ENCODE measurements around the gene MCC.

DNA sequence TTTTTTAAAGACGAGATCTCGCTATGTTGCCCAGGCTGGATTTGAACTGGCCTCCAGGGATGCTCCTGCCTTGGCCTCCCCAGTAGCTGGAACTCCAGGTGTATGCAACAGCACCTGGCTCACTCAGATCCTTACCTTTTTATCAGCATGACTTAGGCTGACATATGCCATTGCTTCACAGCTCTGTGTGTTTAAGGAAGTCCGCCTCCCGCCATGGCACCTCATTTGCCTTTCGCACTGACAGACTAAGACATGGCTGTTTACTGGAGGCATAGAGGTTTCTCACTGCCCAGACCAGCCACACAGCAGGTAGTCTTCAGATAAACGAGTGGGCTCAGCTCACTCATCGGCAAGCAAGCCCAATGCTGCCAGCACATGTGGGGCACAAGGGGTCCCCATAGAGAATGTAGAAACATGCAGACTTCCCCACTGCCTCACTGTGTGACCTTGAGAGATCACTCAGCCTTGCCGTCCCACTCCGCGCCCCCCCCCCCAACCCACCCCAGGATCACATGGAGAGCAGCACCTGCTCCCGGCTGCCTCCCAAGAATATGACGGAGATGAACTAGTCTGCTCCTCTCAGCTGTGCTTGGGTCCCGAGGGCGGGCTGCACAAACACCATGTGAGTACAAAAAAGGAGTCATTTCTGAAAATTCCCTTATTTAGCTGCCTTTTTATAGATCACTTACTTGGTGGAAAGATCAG, 448.9 kb downstream of the MCC start:
- TF ChIP-seq POLR2AphosphoS5 (IDR thresholded peaks at IDR 0.05; ENCODE audit: low read depth, low read length): no peak
- TF ChIP-seq, protein P1, sequence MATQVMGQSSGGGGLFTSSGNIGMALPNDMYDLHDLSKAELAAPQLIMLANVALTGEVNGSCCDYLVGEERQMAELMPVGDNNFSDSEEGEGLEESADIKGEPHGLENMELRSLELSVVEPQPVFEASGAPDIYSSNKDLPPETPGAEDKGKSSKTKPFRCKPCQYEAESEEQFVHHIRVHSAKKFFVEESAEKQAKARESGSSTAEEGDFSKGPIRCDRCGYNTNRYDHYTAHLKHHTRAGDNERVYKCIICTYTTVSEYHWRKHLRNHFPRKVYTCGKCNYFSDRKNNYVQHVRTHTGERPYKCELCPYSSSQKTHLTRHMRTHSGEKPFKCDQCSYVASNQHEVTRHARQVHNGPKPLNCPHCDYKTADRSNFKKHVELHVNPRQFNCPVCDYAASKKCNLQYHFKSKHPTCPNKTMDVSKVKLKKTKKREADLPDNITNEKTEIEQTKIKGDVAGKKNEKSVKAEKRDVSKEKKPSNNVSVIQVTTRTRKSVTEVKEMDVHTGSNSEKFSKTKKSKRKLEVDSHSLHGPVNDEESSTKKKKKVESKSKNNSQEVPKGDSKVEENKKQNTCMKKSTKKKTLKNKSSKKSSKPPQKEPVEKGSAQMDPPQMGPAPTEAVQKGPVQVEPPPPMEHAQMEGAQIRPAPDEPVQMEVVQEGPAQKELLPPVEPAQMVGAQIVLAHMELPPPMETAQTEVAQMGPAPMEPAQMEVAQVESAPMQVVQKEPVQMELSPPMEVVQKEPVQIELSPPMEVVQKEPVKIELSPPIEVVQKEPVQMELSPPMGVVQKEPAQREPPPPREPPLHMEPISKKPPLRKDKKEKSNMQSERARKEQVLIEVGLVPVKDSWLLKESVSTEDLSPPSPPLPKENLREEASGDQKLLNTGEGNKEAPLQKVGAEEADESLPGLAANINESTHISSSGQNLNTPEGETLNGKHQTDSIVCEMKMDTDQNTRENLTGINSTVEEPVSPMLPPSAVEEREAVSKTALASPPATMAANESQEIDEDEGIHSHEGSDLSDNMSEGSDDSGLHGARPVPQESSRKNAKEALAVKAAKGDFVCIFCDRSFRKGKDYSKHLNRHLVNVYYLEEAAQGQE (IDR thresholded peaks at IDR 0.05; ENCODE audit: insufficient read depth in 1 of 2, low read depth in 2 of 2, low read length in 2 of 2): no peak
